Hepatocyte (in vitro differentiated cells): ENCODE results near the gene OLFM1.

ENCODE experiments used
- EZH2 ChIP-seq: fragments of 200-600 bp; sonication (generic); IDR thresholded peaks from 2 replicates; pipeline ENCODE4 v1.6.1; 2016; ENCODE audit warnings: antibody characterized with exemption, mild to moderate bottlenecking, borderline replicate concordance
- TF ChIP-seq, protein P1 (sequence below): fragments of 200-600 bp; sonication (generic); IDR thresholded peaks from 2 replicates; pipeline ENCODE4 v1.5.1; 2016; ENCODE audit warnings: antibody characterized with exemption, mild to moderate bottlenecking; ENCODE audit not compliant: poor library complexity

- TF ChIP-seq, protein P1, sequence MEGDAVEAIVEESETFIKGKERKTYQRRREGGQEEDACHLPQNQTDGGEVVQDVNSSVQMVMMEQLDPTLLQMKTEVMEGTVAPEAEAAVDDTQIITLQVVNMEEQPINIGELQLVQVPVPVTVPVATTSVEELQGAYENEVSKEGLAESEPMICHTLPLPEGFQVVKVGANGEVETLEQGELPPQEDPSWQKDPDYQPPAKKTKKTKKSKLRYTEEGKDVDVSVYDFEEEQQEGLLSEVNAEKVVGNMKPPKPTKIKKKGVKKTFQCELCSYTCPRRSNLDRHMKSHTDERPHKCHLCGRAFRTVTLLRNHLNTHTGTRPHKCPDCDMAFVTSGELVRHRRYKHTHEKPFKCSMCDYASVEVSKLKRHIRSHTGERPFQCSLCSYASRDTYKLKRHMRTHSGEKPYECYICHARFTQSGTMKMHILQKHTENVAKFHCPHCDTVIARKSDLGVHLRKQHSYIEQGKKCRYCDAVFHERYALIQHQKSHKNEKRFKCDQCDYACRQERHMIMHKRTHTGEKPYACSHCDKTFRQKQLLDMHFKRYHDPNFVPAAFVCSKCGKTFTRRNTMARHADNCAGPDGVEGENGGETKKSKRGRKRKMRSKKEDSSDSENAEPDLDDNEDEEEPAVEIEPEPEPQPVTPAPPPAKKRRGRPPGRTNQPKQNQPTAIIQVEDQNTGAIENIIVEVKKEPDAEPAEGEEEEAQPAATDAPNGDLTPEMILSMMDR: no peak
- no peak for TF ChIP-seq EZH2
These were observed 25.2 kb upstream of the OLFM1 start for GRCh38 chr9:135062254-135062653.
